ENCODE results near the gene FAM98C. TPM values are rescaled to one million over a fixed set of nuclear protein-coding genes. Genes with fewer than 3 reads are reported as not detected.

Gene FAM98C
- total RNA-seq, 4 donors from 2014 or later, result 22.1 to 36.5 (median 23.9) TPM

- DNase-seq, result no peak
- Histone ChIP-seq H3K4me1 (peaks cover 0 to 4% of the 10 kb centered on the region in 2 donors), H3K27ac (no peak overlapping the region), H3K27me3 (no peaks in the 10 kb centered on the region), H3K36me3 (no peaks in the 10 kb centered on the region), H3K9me3 (no peaks in the 10 kb centered on the region), H3K4me3 (replicated peaks in 1 of 3) (no peak overlapping the region)
- no peak for TF ChIP-seq POLR2A (IDR thresholded peaks at IDR 0.05)
- no peak for TF ChIP-seq CTCF (IDR thresholded peaks at IDR 0.05)
- intact Hi-C loops (cut with DNase I), result no loop called here
- 10 to 30% methylated on average over 6 to 36 of the region's 86 CpGs for WGBS, 2 donors
Observed at GRCh38 chr19:38395381-38396114, 7.3 kb upstream of the FAM98C start.

- Histone ChIP-seq H3K9me3 (no peaks in the 10 kb centered on the region), H3K4me3 (replicated peaks in 1 of 3) (no peak overlapping the region), H3K36me3 (no peaks in the 10 kb centered on the region), H3K27ac (no peak overlapping the region), H3K4me1 (peaks cover 5 to 9% of the 10 kb centered on the region in 2 donors), H3K27me3 (no peaks in the 10 kb centered on the region)
- TF ChIP-seq CTCF (IDR thresholded peaks at IDR 0.05), result no peak
- TF ChIP-seq POLR2A (IDR thresholded peaks at IDR 0.05), result no peak
- 45 to 50% methylated on average over 7 to 9 of the region's 9 CpGs for WGBS, 2 donors
- intact Hi-C loops (cut with DNase I), result no loop called here
- DNase-seq, result no peak
Observed at GRCh38 chr19:38399081-38399480, 3.8 kb upstream of the FAM98C start.

- TF ChIP-seq POLR2A (IDR thresholded peaks at IDR 0.05) (no peak), CTCF (IDR thresholded peaks at IDR 0.05) (no peak)
- no peak for DNase-seq
- H3K27me3 ChIP-seq, result no peaks in the 10 kb centered on the region
- intact Hi-C loops (cut with DNase I), result no loop called here
- H3K9me3 ChIP-seq, result no peaks in the 10 kb centered on the region
- H3K27ac ChIP-seq, result no peak overlapping the region
- WGBS, 2 donors, result 86 to 93% methylated on average over 1 of the region's 1 CpG
- H3K4me1 ChIP-seq, result peaks cover 5 to 8% of the 10 kb centered on the region in 2 donors
- no peaks in the 10 kb centered on the region for H3K36me3 ChIP-seq
- no peak overlapping the region for H3K4me3 ChIP-seq (replicated peaks in 1 of 3)
Observed at GRCh38 chr19:38399537-38399936, 3.4 kb upstream of the FAM98C start.

GRCh38 chr19:38400361-38400760 is 2.5 kb upstream of the FAM98C start:
- H3K9me3 ChIP-seq, result no peaks in the 10 kb centered on the region
- 56 to 62% methylated on average over 5 of the region's 5 CpGs for WGBS, 2 donors
- TF ChIP-seq POLR2A (IDR thresholded peaks at IDR 0.05), result no peak
- TF ChIP-seq CTCF (IDR thresholded peaks at IDR 0.05), result no peak
- no peak for DNase-seq
- no peaks in the 10 kb centered on the region for H3K36me3 ChIP-seq
- peaks cover 5 to 7% of the 10 kb centered on the region in 2 donors for H3K4me1 ChIP-seq
- H3K27me3 ChIP-seq, result no peaks in the 10 kb centered on the region
- H3K4me3 ChIP-seq (replicated peaks in 1 of 3), result no peak overlapping the region
- intact Hi-C loops (cut with DNase I), result loop anchor here (10.0 kb wide), 1 partner anchor 524 kb away; no protein-coding TSS in a partner anchor
- H3K27ac ChIP-seq, result no peak overlapping the region

- intact Hi-C loops (cut with DNase I), result loop anchor here (10.0 kb wide), 1 partner anchor 524 kb away; no protein-coding TSS in a partner anchor
- no peaks in the 10 kb centered on the region for H3K27me3 ChIP-seq
- TF ChIP-seq POLR2A (IDR thresholded peaks at IDR 0.05), result no peak
- no peak for TF ChIP-seq CTCF (IDR thresholded peaks at IDR 0.05)
Observed at GRCh38 chr19:38401148-38401547, 1.7 kb upstream of the FAM98C start.

More at GRCh38 chr19:38401148-38401547, 1.7 kb upstream of the FAM98C start:
- H3K9me3 ChIP-seq, result no peaks in the 10 kb centered on the region
- H3K36me3 ChIP-seq, result no peaks in the 10 kb centered on the region
- 66 to 80% methylated on average over 3 of the region's 3 CpGs for WGBS, 2 donors
- no peak overlapping the region for H3K27ac ChIP-seq
- H3K4me3 ChIP-seq (replicated peaks in 1 of 3), result no peak overlapping the region
- no peak for DNase-seq
- peaks cover 5 to 7% of the 10 kb centered on the region in 2 donors for H3K4me1 ChIP-seq

All from thyroid gland (tissue), 4 donors.